SIG-M5 treated with dmso at 0.1 percent for 504 hours (cell line): ENCODE results near the gene SPSB3.
"Not testable (repeated sequence)": the region's sequence is repeated elsewhere in the genome, so short reads cannot be mapped to it uniquely, and the experiment has no call there.

Experiments used
- DNase-seq: peaks from one replicate; lab custom pipeline; 2025; ENCODE audit not compliant: unreplicated experiment; lab: John Stamatoyannopoulos, UW

The SPSB3 gene

GRCh38 chr16:1817276-1817589 is 34.9 kb upstream of the SPSB3 start:
- no peak for DNase-seq

DNA sequence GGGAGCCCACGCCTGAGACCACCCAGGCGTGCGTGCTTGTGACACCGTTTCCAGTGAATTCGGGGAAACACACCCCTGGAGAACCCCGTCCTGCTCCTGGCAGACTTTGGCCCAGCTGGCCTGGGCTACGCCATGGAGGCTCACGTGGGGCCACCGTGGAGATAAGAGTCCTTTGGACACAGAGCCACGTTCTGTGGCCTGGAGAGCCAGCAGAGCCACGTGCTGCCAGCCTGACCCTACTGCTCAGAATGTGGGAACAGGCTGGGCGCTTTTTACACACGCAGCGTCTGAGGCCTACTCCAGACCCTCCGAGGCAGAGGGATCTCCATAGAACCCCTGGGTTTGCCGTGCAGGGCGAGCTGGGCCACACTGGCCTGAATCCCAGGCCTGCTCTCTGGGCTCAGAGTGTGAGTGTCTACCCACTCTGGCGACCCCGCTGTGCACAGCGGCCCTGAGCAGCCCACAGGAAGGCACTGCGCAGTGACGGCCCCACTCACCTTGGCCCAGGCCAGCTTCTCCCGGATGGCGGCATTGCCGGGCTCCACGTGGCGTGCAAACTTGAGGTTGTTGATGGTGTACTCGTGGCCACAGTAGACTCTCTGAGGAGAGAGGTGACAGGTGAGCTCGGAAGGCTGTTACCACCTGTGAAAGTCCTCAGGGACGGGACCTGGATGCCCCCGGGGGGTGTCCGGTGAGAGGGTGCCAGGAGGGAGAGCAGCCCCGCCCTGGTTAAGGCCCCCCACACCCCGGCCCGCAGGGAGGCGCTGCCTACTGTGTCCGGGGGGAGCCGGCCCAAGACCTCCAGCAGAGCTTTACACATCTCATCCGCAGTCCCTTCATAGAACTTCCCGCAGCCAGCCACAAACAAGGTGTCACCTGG is 34.3 kb upstream of the SPSB3 start:
- no peak for DNase-seq

DNA sequence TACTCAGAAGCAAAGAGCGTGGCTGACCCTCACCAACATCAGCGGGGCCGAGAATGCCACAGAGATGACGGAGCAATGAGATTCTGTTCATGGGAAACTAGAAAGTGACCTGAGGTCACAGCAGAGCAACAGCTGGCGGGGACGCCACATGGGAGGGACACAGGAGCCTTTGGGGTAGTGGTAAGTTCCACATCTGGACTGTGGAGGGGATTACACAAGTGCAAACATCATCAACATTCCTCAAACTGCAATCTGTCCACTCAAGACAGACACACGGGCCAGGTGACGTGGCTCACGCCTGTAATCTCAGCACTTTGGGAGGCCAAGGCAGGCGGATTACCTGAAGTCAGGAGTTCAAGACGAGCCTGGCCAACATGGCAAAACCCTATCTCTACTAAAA is 33.1 kb upstream of the SPSB3 start:
- DNase-seq = no peak

- peak; percentile 27 for DNase-seq
Observed at GRCh38 chr16:1812732-1813163, 30.4 kb upstream of the SPSB3 start.

GRCh38 chr16:1810536-1810935 is 28.2 kb upstream of the SPSB3 start:
- no peak for DNase-seq

- DNase-seq = no peak
Observed at GRCh38 chr16:1810106-1810505, 27.7 kb upstream of the SPSB3 start.

GRCh38 chr16:1809281-1809801 is 27.0 kb upstream of the SPSB3 start:
- no peak for DNase-seq

DNA sequence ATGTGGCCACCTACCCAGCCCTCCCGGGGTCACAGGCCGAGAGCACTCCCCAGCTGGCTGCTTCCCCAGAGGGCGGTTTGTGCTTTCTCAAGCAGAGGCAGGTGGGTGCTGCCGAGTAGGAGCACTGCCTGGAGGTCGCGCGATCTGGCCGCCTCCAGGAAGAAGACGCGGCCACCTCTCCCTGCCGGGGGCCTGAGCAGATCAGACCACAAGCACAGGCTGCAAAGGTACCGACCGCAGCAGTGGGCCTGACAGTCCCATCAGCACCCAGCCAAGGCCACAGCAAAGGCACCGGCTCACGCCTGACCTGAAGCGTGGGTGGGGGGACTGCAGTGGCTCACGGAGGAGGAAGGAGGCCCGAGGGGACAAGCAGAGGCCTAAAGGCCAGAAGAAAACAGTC is 26.3 kb upstream of the SPSB3 start:
- no peak for DNase-seq

DNA sequence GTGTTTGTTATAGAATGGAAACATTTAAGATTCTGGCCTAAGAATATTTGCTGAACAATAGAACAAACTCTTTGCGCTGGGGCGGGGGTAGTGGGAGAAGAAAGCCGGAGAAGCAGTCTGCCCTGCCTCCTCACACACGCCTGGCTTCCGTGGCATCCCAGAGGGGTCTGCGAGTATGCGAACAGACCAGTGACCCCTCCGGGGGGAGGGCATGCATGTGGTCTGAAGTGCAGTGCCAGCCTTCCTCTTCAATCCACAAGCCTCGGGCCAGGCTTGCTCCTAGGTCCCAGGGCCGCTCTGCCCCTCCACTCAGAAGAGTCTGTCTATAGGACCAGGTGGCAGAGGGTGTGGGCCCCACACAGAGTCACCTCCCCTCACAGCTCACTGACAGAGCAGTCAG is 25.3 kb upstream of the SPSB3 start:
- DNase-seq = no peak

- DNase-seq = no peak
Observed at GRCh38 chr16:1800701-1801100, 18.3 kb upstream of the SPSB3 start.

DNA sequence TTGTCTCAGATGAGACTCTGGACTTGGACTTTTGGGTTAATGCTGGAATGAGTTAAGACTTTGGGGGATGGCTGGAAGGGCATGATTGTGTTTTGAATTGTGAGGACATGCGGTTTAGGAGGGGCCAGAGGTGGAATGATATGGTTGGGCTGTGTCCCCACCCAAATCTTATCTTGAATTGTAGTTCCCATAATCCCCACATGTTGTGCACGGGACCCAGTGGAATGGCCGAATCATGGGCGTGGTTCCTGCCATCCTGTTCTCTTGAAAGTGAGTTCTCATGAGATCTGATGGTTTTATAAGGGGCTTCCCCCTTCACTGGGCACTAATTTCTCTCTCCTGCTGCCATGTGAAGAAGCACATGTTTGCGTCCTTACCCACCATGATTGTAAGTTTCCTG is 16.9 kb upstream of the SPSB3 start:
- DNase-seq = not testable (repeated sequence)

- DNase-seq = no peak
Observed at GRCh38 chr16:1794908-1795666, 12.7 kb upstream of the SPSB3 start.

- DNase-seq = no peak
Observed at GRCh38 chr16:1794221-1794871, 12.0 kb upstream of the SPSB3 start.

DNA sequence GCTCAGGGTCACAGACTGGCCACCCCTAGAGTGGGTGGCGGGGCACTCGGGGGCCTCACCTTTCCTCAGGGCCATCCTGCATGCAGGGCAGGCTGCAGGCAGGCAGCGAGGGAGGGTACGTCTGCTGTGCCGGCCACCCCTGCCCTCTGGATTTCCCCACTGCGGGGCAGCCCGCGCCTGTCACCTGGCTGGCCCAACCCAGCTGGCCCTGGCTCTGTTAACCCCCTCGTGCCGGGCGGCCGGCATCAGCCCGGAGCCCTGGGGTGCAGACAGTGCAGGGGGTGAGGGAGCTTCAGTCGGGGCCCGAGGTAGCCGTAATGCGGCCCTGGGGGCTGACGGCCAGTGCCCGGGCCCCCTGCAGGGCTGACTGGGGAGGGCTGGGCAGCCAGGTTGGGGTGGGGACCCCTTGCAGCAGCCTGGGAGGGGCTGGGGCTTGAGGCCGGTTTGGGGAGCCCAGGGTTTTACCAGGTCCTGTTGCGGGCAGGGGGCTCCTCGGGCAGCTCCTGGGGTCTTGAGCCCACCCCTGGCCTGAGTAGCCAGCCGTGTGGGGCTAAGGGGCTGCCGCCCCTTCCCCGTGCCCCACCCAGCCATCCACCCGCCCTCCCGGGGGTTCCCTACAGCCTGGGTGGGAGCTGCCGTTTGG is 11.3 kb upstream of the SPSB3 start, which contains the start of gene IGFALS:
Gene IGFALS, minus strand, starts transcription at position 128 of the 643 bp plus-strand sequence. Its CDS starts 53 bp downstream, at position 75.
- DNase-seq = no peak

DNA sequence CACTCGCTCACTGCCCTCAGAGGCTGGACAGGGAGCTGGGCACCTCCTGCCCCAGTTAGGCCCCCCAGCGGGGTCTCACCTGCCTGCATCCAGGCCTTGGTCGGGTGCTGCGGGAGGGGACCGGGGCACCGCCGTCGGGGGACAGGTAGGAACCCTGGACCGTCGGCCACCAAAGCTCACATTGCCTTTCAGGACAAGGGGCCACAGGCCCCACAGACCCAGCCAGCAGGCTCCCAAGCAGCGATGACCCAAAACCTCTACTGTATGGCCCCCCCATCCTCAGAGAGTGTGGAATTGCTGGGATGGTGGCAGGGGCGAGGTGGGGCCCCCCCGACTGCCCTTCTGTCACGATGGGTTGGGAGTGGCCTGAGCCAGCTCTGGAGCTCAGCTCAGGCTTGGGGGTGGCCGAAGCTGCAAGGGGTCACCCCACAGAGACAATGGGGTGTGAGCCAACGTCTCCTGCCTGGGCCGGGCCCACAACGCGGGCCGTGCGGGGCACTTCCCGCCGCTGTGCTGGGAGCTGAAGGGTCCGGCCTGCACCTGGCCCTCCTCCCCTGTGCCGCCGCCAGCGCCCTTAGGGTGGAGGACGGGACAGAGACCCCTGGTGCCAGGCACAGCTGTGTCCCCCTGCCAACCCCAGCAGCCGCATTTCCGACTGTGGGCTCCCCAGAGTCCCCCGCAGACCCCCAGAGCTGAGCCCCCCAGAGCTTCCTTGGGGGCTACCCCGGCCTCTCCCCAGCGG is 10.6 kb upstream of the SPSB3 start:
- no peak for DNase-seq

DNA sequence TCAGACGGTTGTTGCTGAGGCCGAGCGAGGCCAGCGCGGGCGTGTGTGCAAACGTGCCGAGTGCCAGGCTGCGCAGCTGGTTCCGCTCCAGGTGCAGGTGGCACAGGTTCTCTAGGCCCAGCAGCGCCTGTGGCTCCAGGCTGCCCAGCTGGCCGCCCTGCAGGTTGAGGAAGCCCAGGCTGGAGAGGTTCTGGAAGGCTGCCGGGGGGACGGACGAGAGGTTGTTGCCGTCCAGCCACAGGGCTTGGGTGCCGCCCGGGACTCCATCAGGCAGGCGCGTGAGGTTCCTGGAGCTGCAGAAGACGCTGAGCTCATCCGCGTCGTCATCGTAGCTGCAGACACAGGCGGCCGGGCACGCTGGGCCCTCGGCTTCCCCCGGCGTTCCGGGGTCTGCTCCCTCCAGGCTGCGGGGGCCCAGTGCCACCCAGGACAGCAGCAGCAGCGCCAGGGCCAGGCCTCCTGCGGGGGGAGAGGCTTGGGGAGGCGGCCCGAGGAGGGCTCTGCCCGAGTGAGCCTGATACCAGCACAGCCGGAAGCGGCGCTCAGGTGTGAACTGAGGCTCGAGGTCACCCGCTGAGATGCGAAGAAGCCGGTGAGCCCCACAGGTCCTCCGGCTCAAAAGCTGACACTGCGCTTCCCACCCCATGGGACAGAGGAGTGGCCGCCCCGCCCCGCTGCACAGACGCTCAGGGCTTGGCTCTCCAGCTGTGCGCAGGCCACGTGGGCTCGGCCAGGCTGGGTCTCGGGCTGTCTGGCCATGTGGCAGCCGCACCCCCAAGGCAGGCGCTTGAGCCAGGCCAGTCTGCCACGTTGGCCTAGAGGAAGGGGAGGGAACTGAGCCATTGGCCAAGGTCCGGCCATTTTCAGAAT is 9.8 kb upstream of the SPSB3 start:
- DNase-seq = no peak

- no peak for DNase-seq
Observed at GRCh38 chr16:1791256-1791942, 9.0 kb upstream of the SPSB3 start.

DNA sequence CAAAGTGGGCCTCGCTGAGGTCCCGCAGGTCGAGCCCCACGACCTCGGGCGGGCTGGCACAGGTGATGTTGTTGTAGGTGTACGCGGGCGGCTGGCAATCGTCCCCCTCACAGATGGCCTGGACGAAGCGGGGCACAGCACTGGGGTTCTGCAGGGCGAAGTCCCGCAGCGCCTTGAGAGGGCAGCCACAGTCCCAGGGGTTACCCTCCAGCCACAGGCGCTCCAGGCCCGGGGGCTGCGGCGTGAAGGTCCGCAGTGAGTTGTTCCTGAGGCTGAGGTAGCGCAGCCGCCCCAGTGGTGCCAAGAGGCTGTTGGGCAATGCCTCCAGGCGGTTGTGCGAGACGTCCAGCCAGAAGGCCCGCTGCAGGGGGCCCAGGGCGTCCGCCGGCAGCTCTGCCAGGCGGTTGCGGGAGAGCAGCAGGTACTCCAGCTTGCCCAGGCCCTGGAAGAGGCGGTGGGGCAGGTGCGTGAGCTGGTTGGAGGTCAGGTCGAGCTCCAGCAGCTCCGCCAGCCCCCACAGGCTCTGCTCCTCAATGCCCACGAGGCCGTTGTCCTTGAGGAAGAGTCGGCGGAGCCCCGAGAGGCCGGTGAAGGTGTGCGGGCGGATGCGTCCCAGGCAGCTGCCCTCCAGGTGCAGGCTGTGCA is 8.4 kb upstream of the SPSB3 start:
- no peak for DNase-seq
